ENCODE data around the gene RIPK4.

RIPK4 gene

DNA sequence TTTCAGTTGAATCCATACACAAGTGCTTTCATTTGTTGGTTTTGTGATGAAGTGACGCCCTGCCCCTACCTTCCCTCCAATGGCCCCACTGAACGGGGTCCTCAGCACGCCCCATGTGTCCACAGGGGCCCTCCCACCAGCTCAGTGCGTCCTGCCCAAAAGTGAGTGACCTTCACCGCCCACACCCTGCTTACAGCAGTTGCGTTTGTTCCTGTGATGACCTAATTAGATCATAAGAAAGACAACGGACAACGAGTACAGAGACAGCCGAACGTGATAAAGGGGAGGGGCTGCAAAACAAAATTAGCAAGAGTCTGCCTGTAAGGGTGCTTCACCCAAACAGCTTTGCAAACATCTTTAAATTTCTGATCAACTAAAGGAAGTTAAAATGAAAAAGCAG is 38.2 kb upstream of the RIPK4 start:
- H3K27ac ChIP-seq (ENCODE audit: low read depth, low read length): no peak overlapping the region

DNA sequence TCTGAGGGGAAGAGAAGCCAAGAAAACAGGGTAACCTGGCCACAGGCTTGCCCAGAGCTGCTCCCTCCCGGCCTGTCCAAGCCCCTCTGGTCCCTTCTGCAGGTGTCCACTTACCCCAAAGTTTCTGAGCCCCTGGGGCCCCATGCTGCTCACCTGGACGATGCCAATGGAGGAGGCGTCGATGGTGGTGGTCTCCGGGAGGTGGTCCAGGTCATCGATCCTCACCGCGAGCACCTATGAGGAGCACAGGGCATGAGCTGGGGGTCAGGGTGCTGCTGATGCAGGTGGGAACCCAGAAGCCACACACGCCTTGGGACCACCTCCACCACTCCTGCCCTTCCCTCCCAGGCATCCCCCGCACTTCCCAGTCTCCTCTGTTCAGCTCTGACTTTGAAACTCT is 37.5 kb upstream of the RIPK4 start:
- H3K4me1 ChIP-seq (ENCODE audit: control insufficient read depth, insufficient read depth, low read length): no peaks in the 10 kb centered on the region
- no peak overlapping the region for H3K4me3 ChIP-seq (ENCODE audit: low read depth, low read length)
- H3K27ac ChIP-seq (ENCODE audit: low read depth, low read length): no peak overlapping the region
- H3K9ac ChIP-seq (ENCODE audit: low read depth, low read length): no peak overlapping the region
- H3K9me3 ChIP-seq (ENCODE audit: control insufficient read depth, insufficient read depth, low read length): no peaks in the 10 kb centered on the region
- H3K36me3 ChIP-seq (ENCODE audit: control insufficient read depth, insufficient read depth, low read length): peaks cover 36% of the 10 kb centered on the region
- H3K27me3 ChIP-seq (ENCODE audit: control insufficient read depth, insufficient read depth, low read length): no peaks in the 10 kb centered on the region

More for the DNA sequence above, 38.2 kb upstream of the RIPK4 start:
- Histone ChIP-seq H3K9ac (ENCODE audit: low read depth, low read length) (no peak overlapping the region), H3K4me3 (ENCODE audit: low read depth, low read length) (no peak overlapping the region), H3K27me3 (ENCODE audit: control insufficient read depth, insufficient read depth, low read length) (no peaks in the 10 kb centered on the region), H3K4me1 (ENCODE audit: control insufficient read depth, insufficient read depth, low read length) (no peaks in the 10 kb centered on the region), H3K36me3 (ENCODE audit: control insufficient read depth, insufficient read depth, low read length) (peaks cover 36% of the 10 kb centered on the region), H3K9me3 (ENCODE audit: control insufficient read depth, insufficient read depth, low read length) (no peaks in the 10 kb centered on the region)

DNA sequence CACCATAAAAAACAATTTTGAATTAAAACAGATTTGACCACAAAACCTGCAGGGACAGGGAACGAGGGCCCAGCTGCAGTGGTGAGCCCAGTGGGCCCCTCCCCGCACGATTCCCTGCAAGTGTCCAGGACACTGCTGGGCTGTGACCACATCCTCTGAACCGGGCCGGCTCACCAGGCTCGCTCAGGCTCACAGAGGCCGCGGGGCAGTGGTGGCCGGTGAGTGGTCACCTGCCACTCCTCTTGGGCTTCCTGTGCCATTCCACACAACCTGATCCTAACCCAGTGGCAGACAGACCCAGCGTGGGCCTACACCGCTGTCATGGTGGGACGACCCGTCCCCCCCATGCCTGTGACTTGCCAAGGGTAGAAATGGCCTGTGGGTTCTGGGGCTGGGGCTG is 36.5 kb upstream of the RIPK4 start:
- Histone ChIP-seq H3K27me3 (ENCODE audit: control insufficient read depth, insufficient read depth, low read length) (no peaks in the 10 kb centered on the region), H3K9ac (ENCODE audit: low read depth, low read length) (no peak overlapping the region), H3K4me3 (ENCODE audit: low read depth, low read length) (no peak overlapping the region), H3K27ac (ENCODE audit: low read depth, low read length) (no peak overlapping the region), H3K36me3 (ENCODE audit: control insufficient read depth, insufficient read depth, low read length) (peaks cover 34% of the 10 kb centered on the region), H3K4me1 (ENCODE audit: control insufficient read depth, insufficient read depth, low read length) (no peaks in the 10 kb centered on the region), H3K9me3 (ENCODE audit: control insufficient read depth, insufficient read depth, low read length) (no peaks in the 10 kb centered on the region)

GRCh38 chr21:41802684-41803083 is 35.8 kb upstream of the RIPK4 start:
- no peaks in the 10 kb centered on the region for H3K27me3 ChIP-seq (ENCODE audit: control insufficient read depth, insufficient read depth, low read length)
- H3K36me3 ChIP-seq (ENCODE audit: control insufficient read depth, insufficient read depth, low read length): peaks cover 34% of the 10 kb centered on the region
- no peaks in the 10 kb centered on the region for H3K4me1 ChIP-seq (ENCODE audit: control insufficient read depth, insufficient read depth, low read length)
- no peak overlapping the region for H3K9ac ChIP-seq (ENCODE audit: low read depth, low read length)
- H3K4me3 ChIP-seq (ENCODE audit: low read depth, low read length): no peak overlapping the region
- H3K9me3 ChIP-seq (ENCODE audit: control insufficient read depth, insufficient read depth, low read length): no peaks in the 10 kb centered on the region
- no peak overlapping the region for H3K27ac ChIP-seq (ENCODE audit: low read depth, low read length)

GRCh38 chr21:41802198-41802584 is 35.3 kb upstream of the RIPK4 start:
- Histone ChIP-seq H3K9me3 (ENCODE audit: control insufficient read depth, insufficient read depth, low read length) (no peaks in the 10 kb centered on the region), H3K36me3 (ENCODE audit: control insufficient read depth, insufficient read depth, low read length) (peaks cover 34% of the 10 kb centered on the region), H3K4me1 (ENCODE audit: control insufficient read depth, insufficient read depth, low read length) (no peaks in the 10 kb centered on the region), H3K27ac (ENCODE audit: low read depth, low read length) (no peak overlapping the region), H3K9ac (ENCODE audit: low read depth, low read length) (no peak overlapping the region), H3K27me3 (ENCODE audit: control insufficient read depth, insufficient read depth, low read length) (no peaks in the 10 kb centered on the region), H3K4me3 (ENCODE audit: low read depth, low read length) (no peak overlapping the region)

DNA sequence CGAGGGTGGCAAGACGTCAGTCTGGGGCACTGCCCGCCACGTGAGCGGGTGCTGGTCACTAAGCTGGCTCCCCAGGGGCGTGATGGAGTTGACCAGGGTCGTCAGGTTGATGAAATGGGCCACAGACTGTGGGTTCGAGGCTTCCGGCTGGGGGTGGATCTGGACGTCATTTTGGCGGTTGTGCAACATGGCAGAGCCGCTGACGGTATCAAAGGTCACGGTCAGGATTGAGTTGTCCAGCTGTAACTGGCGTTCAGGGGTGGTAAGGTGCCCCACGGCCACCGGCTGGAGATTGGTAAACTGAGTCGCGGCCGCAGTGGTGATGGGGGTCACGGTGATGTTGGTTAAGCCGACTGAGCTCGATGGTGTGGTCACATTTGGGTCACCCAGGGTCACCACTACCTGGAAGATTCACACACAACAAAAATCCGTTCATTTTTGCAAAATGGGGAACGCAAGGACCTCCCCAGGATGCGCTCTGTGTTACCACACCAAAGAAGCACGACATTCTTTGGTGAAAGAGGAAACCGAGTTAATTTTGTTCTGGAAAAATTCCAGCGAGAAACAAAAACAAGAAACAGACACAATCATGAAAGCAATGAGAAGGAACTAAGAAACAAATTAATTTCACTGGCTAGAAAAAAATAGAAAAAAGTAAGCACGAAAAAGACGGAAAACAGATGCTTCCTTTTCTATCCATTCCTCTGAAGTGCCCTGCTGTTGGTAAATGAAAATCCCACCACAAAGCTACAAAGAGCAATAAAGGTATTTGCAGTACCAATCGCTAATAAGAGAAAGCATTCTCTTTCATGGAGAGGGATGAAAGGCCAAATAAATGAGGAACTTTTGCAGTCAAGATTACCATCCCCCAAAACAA is 34.7 kb upstream of the RIPK4 start:
- no peak overlapping the region for H3K27ac ChIP-seq (ENCODE audit: low read depth, low read length)
- H3K9me3 ChIP-seq (ENCODE audit: control insufficient read depth, insufficient read depth, low read length): no peaks in the 10 kb centered on the region
- no peaks in the 10 kb centered on the region for H3K4me1 ChIP-seq (ENCODE audit: control insufficient read depth, insufficient read depth, low read length)
- no peak overlapping the region for H3K9ac ChIP-seq (ENCODE audit: low read depth, low read length)
- no peak overlapping the region for H3K4me3 ChIP-seq (ENCODE audit: low read depth, low read length)
- peaks cover 34% of the 10 kb centered on the region for H3K36me3 ChIP-seq (ENCODE audit: control insufficient read depth, insufficient read depth, low read length)
- no peaks in the 10 kb centered on the region for H3K27me3 ChIP-seq (ENCODE audit: control insufficient read depth, insufficient read depth, low read length)

- no peak overlapping the region for H3K4me3 ChIP-seq (ENCODE audit: low read depth, low read length)
- H3K4me1 ChIP-seq (ENCODE audit: control insufficient read depth, insufficient read depth, low read length): peaks cover 2% of the 10 kb centered on the region; the same call in 1 of the 2 replicates
- no peak overlapping the region for H3K9ac ChIP-seq (ENCODE audit: low read depth, low read length)
- H3K9me3 ChIP-seq (ENCODE audit: control insufficient read depth, insufficient read depth, low read length): no peaks in the 10 kb centered on the region
- H3K27ac ChIP-seq (ENCODE audit: low read depth, low read length): no peak overlapping the region
- H3K27me3 ChIP-seq (ENCODE audit: control insufficient read depth, insufficient read depth, low read length): no peaks in the 10 kb centered on the region
- H3K36me3 ChIP-seq (ENCODE audit: control insufficient read depth, insufficient read depth, low read length): peaks cover 34% of the 10 kb centered on the region
Measured at GRCh38 chr21:41800425-41801320, 33.8 kb upstream of the RIPK4 start.

GRCh38 chr21:41799763-41800162 is 32.9 kb upstream of the RIPK4 start:
- Histone ChIP-seq H3K4me1 (ENCODE audit: control insufficient read depth, insufficient read depth, low read length) (peaks cover 5% of the 10 kb centered on the region; the same call in 1 of the 2 replicates), H3K27me3 (ENCODE audit: control insufficient read depth, insufficient read depth, low read length) (no peaks in the 10 kb centered on the region), H3K27ac (ENCODE audit: low read depth, low read length) (no peak overlapping the region), H3K9me3 (ENCODE audit: control insufficient read depth, insufficient read depth, low read length) (no peaks in the 10 kb centered on the region), H3K36me3 (ENCODE audit: control insufficient read depth, insufficient read depth, low read length) (peaks cover 34% of the 10 kb centered on the region), H3K4me3 (ENCODE audit: low read depth, low read length) (no peak overlapping the region), H3K9ac (ENCODE audit: low read depth, low read length) (no peak overlapping the region)

- Histone ChIP-seq H3K4me1 (ENCODE audit: control insufficient read depth, insufficient read depth, low read length) (peaks cover 5% of the 10 kb centered on the region; the same call in 1 of the 2 replicates), H3K27ac (ENCODE audit: low read depth, low read length) (no peak overlapping the region), H3K9me3 (ENCODE audit: control insufficient read depth, insufficient read depth, low read length) (no peaks in the 10 kb centered on the region), H3K27me3 (ENCODE audit: control insufficient read depth, insufficient read depth, low read length) (no peaks in the 10 kb centered on the region), H3K4me3 (ENCODE audit: low read depth, low read length) (no peak overlapping the region), H3K36me3 (ENCODE audit: control insufficient read depth, insufficient read depth, low read length) (peaks cover 34% of the 10 kb centered on the region), H3K9ac (ENCODE audit: low read depth, low read length) (no peak overlapping the region)
Measured at GRCh38 chr21:41798326-41798725, 31.5 kb upstream of the RIPK4 start.

DNA sequence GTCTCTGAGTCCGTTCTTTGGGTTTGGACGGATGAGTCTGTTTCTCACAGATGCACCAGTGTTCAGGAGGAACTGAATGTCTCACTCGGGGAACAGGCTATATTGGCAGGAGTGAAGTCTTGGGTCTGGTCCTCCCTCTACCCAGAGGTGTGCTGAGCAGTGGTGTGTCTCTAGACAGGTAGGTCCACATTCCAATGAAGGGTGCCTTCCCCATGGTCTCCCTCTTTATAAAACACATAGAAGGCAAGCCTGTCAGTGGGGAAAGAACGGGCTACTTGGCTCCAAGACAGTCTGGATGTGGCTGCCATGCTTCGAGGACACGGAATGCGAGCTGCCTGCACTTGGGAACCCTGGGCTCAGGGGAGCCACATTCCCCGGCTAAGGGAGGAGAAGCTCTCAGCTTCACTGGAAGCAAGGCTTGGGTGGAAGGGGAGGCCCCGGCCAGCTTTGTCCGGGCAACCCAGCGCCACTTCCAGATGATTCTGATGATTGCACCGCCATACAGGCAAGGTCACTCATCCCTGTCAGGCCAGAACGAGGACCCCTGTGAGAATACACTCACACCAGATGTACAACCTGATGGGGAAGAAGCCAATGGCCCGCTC is 29.7 kb upstream of the RIPK4 start:
- Histone ChIP-seq H3K36me3 (ENCODE audit: control insufficient read depth, insufficient read depth, low read length) (peaks cover 21% of the 10 kb centered on the region), H3K27me3 (ENCODE audit: control insufficient read depth, insufficient read depth, low read length) (no peaks in the 10 kb centered on the region), H3K4me3 (ENCODE audit: low read depth, low read length) (no peak overlapping the region), H3K27ac (ENCODE audit: low read depth, low read length) (no peak overlapping the region), H3K9me3 (ENCODE audit: control insufficient read depth, insufficient read depth, low read length) (no peaks in the 10 kb centered on the region), H3K4me1 (ENCODE audit: control insufficient read depth, insufficient read depth, low read length) (peaks cover 5% of the 10 kb centered on the region; the same call in 1 of the 2 replicates), H3K9ac (ENCODE audit: low read depth, low read length) (no peak overlapping the region)
